Keratinocyte (primary cell): Measurements from ENCODE around the gene BOD1L1. TPM values are rescaled to one million over a fixed set of nuclear protein-coding genes. Genes with fewer than 3 reads are reported as not detected.

Source experiments
- DNase-seq: peaks from one replicate; pipeline ENCODE4 v3.0.0-alpha.2; 2011; ENCODE audit warnings: low read depth, missing footprints, low spot score
- FAIRE-seq: peaks from 2 replicates; lab custom pipeline; 2011; peaks lifted over from hg19 to GRCh38; lab: Jason Lieb, UNC
- H2AFZ ChIP-seq: 2 replicates; pipeline ENCODE4 v1.6.0; 2012; ENCODE audit warnings: low read length, control low read depth, inconsistent platforms; ENCODE audit not compliant: control insufficient read depth
- H3K27ac ChIP-seq: 2 replicates; pipeline ENCODE4 v1.5.1; 2011; ENCODE audit warnings: low read length; ENCODE audit not compliant: control insufficient read depth, insufficient read depth
- H3K27me3 ChIP-seq: 3 replicates; pipeline ENCODE4 v1.6.0; 2011; ENCODE audit warnings: low read length; ENCODE audit not compliant: control insufficient read depth, insufficient read depth; ENCODE audit errors: extremely low read depth
- H3K36me3 ChIP-seq, 2 experiments: 2 replicates in 1 of 2; 3 replicates in 1 of 2; pipeline ENCODE4 v1.5.1; 2011; ENCODE audit warnings: low read length in 2 of 2, mild to moderate bottlenecking in 1 of 2; ENCODE audit not compliant: control insufficient read depth in 2 of 2, insufficient read depth in 2 of 2; ENCODE audit errors: extremely low read depth in 1 of 2
- H3K4me1 ChIP-seq: 3 replicates; pipeline ENCODE4 v1.5.1; 2011; ENCODE audit warnings: low read length; ENCODE audit not compliant: control insufficient read depth, insufficient read depth; ENCODE audit errors: extremely low read depth
- H3K4me2 ChIP-seq: 3 replicates; pipeline ENCODE4 v1.6.0; 2011; ENCODE audit warnings: low read depth, low read length; ENCODE audit not compliant: control insufficient read depth, insufficient read depth; ENCODE audit errors: extremely low read depth
- H3K4me3 ChIP-seq, 3 experiments: fragments of 200-600 bp in 1 of 3; sonication (generic) in 1 of 3; 2 replicates in 2 of 3; 3 replicates in 1 of 3; pipeline ENCODE4 v1.5.1; 2011 to 2016; ENCODE audit warnings: low read length in 3 of 3, mild to moderate bottlenecking in 3 of 3, control low read depth in 2 of 3, inconsistent platforms in 1 of 3, low read depth in 1 of 3, mixed read lengths in 1 of 3, mixed run types in 1 of 3, moderate library complexity in 1 of 3; ENCODE audit not compliant: control insufficient read depth in 2 of 3, insufficient read depth in 2 of 3; ENCODE audit errors: extremely low read depth in 1 of 3
- H3K79me2 ChIP-seq: 2 replicates; pipeline ENCODE4 v1.6.0; 2012; ENCODE audit warnings: low read length; ENCODE audit not compliant: control insufficient read depth, insufficient read depth
- H3K9ac ChIP-seq: 3 replicates; pipeline ENCODE4 v1.6.0; 2011; ENCODE audit warnings: low read length; ENCODE audit not compliant: control insufficient read depth, insufficient read depth; ENCODE audit errors: extremely low read depth
- H3K9me1 ChIP-seq: 3 replicates; pipeline ENCODE4 v1.6.0; 2011; ENCODE audit warnings: low read length; ENCODE audit not compliant: control insufficient read depth, insufficient read depth; ENCODE audit errors: extremely low read depth
- H3K9me3 ChIP-seq: 2 replicates; pipeline ENCODE4 v1.5.1; 2012; ENCODE audit warnings: low read depth, low read length; ENCODE audit not compliant: control insufficient read depth
- H4K20me1 ChIP-seq: 3 replicates; pipeline ENCODE4 v1.6.0; 2011; ENCODE audit warnings: low read length; ENCODE audit not compliant: control insufficient read depth, insufficient read depth; ENCODE audit errors: extremely low read depth
- CTCF ChIP-seq, 3 experiments: IDR thresholded peaks in 1 of 3; conservative IDR thresholded peaks in 1 of 3; optimal IDR thresholded peaks in 1 of 3; 2 replicates in 2 of 3; 3 replicates in 1 of 3; pipeline versions ENCODE3 to v1.5.1; 2011; ENCODE audit warnings: low read length in 3 of 3, mild to moderate bottlenecking in 3 of 3, moderate library complexity in 2 of 3, control low read depth in 1 of 3, inconsistent platforms in 1 of 3; ENCODE audit not compliant: insufficient read depth in 2 of 3; ENCODE audit errors: extremely low read depth in 1 of 3
- EZH2 ChIP-seq: IDR thresholded peaks from one replicate; pipeline ENCODE4 v1.6.1; 2012; ENCODE audit warnings: inconsistent platforms, mild to moderate bottlenecking, low read length, moderate library complexity
- dilution Hi-C: fragments of 300-500 bp; cut with MboI; formaldehyde crosslinking; loops from one replicate; pipeline ENCODE4 v1.7.0; 2020; ENCODE audit warnings: low sequenced_read_pairs; ENCODE audit not compliant: extremely low pct_ligation_motif_present
- polyA plus RNA-seq, 5 experiments: library from polyadenylated mRNA; depleted of rRNA in 3 of 5; stranded (reverse) in 3 of 5; stranded (forward) in 1 of 5; unstranded in 1 of 5; fragments of >200 nt; gene quantifications; 1 replicate in 1 of 5; 2 replicates in 3 of 5; 3 replicates in 1 of 5; pipeline versions ENCODE4 v1.2.1 to v1.2.3, GENCODE V29; 2011 to 2012; ENCODE audit warnings: missing spikeins in 2 of 5, low read depth in 1 of 5, low replicate concordance in 1 of 5

Gene BOD1L1
- polyA plus RNA-seq, 1 donor (not counting 4 experiments of a cell fraction or from before 2014, with no cell fraction given), result 20.6 TPM

DNA sequence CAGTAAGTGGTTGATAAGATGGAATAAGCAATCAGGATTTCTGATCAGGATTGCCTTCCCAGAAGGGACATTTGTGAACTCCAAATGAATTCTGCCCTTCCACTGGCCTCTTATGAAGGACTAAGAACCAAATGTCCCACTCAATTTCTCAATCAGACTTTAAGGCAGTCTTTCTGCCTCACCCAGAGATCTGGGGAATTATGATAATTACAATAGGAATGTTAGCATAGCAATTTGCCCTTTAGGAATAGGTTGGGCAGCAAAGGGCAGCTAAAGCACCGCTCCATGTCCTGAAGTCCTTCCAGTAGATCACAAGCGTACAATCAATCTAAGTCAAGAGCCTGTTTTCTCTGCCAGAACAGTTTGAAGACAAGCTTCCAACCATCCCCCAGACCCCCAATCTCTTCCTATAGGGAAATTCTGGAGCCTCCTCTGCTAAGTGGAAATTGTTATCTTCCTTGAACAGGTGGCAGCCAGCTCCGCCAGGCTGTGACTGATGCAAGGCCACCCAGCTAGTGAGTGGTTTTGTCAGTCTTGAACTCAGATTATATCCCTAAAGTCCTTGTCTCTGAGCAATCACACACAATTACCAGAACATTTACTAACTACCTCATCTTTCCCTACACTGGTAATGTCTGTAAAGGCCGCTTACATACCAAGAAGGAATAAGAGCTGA, 101.8 kb downstream of the BOD1L1 start:
- FAIRE-seq, result no peak

GRCh38 chr4:13524504-13525243, 102.9 kb downstream of the BOD1L1 start:
- Histone ChIP-seq H3K4me3 (no peak overlapping the region), H3K4me2 (no peak overlapping the region), H3K79me2 (no peaks in the 10 kb centered on the region), H3K27ac (no peak overlapping the region), H3K4me1 (peaks cover 3% of the 10 kb centered on the region), H2AFZ (no peak overlapping the region), H3K36me3 (no peaks in the 10 kb centered on the region), H4K20me1 (no peaks in the 10 kb centered on the region), H3K9me3 (peaks cover 11% of the 10 kb centered on the region), H3K9ac (no peak overlapping the region), H3K9me1 (no peaks in the 10 kb centered on the region), H3K27me3 (peaks cover 85% of the 10 kb centered on the region)
- dilution Hi-C loops, result no loop called here
- no peak for TF ChIP-seq CTCF (optimal IDR thresholded peaks at IDR 0.05 in 1 of 3, IDR thresholded peaks at IDR 0.05 in 1 of 3, conservative IDR thresholded peaks at IDR 0.05 in 1 of 3; ENCODE audit: extremely low read depth in 1 of 3, insufficient read depth in 2 of 3, low read length in 3 of 3)
- peak; percentile 50 for TF ChIP-seq EZH2
- DNase-seq (no peak), FAIRE-seq (no peak)

More for the DNA sequence above, 101.8 kb downstream of the BOD1L1 start:
- Histone ChIP-seq H3K9me3 (peaks cover 11% of the 10 kb centered on the region), H3K9me1 (no peaks in the 10 kb centered on the region), H3K27me3 (peaks cover 96% of the 10 kb centered on the region), H3K4me1 (peaks cover 3% of the 10 kb centered on the region), H4K20me1 (no peaks in the 10 kb centered on the region), H3K27ac (no peak overlapping the region), H3K4me2 (no peak overlapping the region), H3K79me2 (no peaks in the 10 kb centered on the region), H3K4me3 (no peak overlapping the region), H3K9ac (no peak overlapping the region), H3K36me3 (no peaks in the 10 kb centered on the region), H2AFZ (no peak overlapping the region)
- TF ChIP-seq EZH2 (peak; percentile 25), CTCF (optimal IDR thresholded peaks at IDR 0.05 in 1 of 3, IDR thresholded peaks at IDR 0.05 in 1 of 3, conservative IDR thresholded peaks at IDR 0.05 in 1 of 3; ENCODE audit: extremely low read depth in 1 of 3, insufficient read depth in 2 of 3, low read length in 3 of 3) (no peak)
- dilution Hi-C loops, result no loop called here
- DNase-seq, result no peak
